HFF-Myc (cell line): ENCODE data around the gene TARM1.

Source experiments
- DNase-seq: peaks from one replicate; pipeline ENCODE4 v3.0.0-alpha.2; 2011; ENCODE audit warnings: low read depth; ENCODE audit errors: extremely low read depth
- H3K4me3 ChIP-seq: replicated peaks from 2 replicates; pipeline ENCODE4 v1.5.1; 2011; ENCODE audit warnings: low read depth, mild to moderate bottlenecking, control low read depth, low read length
- TF ChIP-seq, protein P1 (sequence below): IDR thresholded peaks from 2 replicates; pipeline ENCODE4 v1.5.1; 2012; ENCODE audit warnings: mild to moderate bottlenecking, low read depth, low read length, control low read depth; ENCODE audit errors: missing control alignments

Gene TARM1

DNA sequence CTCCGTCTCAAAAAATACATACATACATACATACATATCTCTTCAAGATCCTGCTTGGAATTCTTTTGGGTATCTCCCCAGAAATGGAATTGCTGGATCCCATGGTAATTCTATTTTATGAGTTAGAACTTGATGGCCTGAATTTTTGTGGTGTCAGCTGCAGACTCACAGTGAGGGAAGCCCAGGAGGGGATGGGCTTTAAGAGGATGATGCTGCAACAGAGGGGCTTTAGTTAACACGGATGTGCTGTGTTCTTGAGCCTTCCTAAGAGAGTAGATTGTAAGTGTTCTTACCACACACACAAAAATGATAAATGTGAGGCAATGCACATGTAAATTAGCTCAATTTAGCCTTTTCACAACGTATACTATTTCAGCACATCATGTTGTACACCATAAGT, 58.0 kb downstream of the TARM1 start:
- DNase-seq: no peak

GRCh38 chr19:54021932-54022331, 59.2 kb downstream of the TARM1 start:
- TF ChIP-seq, protein P1, sequence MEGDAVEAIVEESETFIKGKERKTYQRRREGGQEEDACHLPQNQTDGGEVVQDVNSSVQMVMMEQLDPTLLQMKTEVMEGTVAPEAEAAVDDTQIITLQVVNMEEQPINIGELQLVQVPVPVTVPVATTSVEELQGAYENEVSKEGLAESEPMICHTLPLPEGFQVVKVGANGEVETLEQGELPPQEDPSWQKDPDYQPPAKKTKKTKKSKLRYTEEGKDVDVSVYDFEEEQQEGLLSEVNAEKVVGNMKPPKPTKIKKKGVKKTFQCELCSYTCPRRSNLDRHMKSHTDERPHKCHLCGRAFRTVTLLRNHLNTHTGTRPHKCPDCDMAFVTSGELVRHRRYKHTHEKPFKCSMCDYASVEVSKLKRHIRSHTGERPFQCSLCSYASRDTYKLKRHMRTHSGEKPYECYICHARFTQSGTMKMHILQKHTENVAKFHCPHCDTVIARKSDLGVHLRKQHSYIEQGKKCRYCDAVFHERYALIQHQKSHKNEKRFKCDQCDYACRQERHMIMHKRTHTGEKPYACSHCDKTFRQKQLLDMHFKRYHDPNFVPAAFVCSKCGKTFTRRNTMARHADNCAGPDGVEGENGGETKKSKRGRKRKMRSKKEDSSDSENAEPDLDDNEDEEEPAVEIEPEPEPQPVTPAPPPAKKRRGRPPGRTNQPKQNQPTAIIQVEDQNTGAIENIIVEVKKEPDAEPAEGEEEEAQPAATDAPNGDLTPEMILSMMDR: no peak
- DNase-seq: no peak
- no peak overlapping the region for H3K4me3 ChIP-seq

More for the DNA sequence above, 58.0 kb downstream of the TARM1 start:
- TF ChIP-seq, protein P1: no peak
- H3K4me3 ChIP-seq: no peak overlapping the region

DNA sequence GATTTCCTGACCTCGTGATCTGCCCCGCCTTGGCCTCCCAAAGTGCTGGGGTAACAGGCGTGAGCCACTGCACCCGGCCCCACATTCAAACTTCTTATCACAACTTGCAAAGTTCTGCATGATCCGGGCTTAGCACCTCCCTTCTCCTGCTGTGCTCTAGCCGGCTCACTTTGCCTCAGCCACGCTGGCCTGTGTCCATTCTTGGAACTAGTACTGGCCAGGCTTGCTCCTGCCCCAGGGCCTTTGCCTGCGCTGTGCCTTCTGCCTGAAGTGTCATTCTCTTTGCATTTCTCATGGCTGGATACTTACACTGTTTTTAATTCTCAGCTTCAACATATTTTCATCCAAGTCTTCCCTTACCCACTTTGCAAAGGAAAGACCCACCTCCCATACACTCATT, 59.8 kb downstream of the TARM1 start:
- TF ChIP-seq, protein P1: no peak
- H3K4me3 ChIP-seq: no peak overlapping the region
- no peak for DNase-seq
